Omental fat pad (tissue), 4 donors: ENCODE measurements around the gene CLMN. TPM values are rescaled to one million over a fixed set of nuclear protein-coding genes. Genes with fewer than 3 reads are reported as not detected.

Experiments
- ATAC-seq: fragments of 150-250 bp; one replicate; pipeline ENCODE4 v1.9.1; 2016; ENCODE audit warnings: mild to moderate bottlenecking, moderate library complexity; ENCODE audit not compliant: low FRiP score
- DNase-seq: peaks from one replicate; pipeline ENCODE4 v3.0.0-alpha.2; 2019; ENCODE audit warnings: low spot score
- total RNA-seq, 4 donors: library from RNA; depleted of rRNA; stranded (reverse); fragments of >200 nt; gene quantifications; one replicate each; pipeline ENCODE4 v1.1.0, GENCODE V29; 2016
- TF ChIP-seq, protein P1 (sequence below), 3 donors: fragments of 450-650 bp; IDR thresholded peaks; one replicate each; pipeline ENCODE4 v1.5.1; 2016 to 2017; ENCODE audit warnings: antibody characterized with exemption in 3 of 3, mild to moderate bottlenecking in 3 of 3, moderate library complexity in 2 of 3

Gene CLMN
- total RNA-seq, 4 donors from 2014 or later, result 25.1 to 41.9 (median 32.9) TPM

DNA sequence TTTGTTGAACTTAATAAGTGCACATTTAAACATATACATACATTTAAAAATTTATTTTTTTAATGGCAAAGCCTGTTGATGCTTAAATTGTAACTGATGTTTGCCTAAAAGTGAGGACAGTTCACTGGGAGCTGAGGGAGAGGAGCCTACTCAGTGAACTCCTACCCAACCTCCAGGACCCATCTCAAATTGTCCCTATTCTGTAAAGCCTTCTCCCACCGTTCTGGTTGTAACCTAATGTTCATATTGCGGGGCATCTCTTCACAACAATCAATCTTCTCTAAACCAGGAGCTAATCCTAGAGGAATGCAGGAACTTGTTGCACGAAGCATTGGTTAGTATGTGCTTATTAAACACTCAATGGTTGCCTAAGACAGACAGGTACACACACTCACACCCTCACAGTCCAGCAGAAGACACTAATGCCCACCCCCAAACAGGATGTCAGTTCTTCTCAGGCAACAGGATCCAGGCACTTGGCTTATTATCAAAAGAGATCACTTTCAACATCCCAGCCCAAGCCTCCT, 1.8 kb downstream of the CLMN start:
- DNase-seq, result no peak
- ATAC-seq, result no peak
- TF ChIP-seq, protein P1, sequence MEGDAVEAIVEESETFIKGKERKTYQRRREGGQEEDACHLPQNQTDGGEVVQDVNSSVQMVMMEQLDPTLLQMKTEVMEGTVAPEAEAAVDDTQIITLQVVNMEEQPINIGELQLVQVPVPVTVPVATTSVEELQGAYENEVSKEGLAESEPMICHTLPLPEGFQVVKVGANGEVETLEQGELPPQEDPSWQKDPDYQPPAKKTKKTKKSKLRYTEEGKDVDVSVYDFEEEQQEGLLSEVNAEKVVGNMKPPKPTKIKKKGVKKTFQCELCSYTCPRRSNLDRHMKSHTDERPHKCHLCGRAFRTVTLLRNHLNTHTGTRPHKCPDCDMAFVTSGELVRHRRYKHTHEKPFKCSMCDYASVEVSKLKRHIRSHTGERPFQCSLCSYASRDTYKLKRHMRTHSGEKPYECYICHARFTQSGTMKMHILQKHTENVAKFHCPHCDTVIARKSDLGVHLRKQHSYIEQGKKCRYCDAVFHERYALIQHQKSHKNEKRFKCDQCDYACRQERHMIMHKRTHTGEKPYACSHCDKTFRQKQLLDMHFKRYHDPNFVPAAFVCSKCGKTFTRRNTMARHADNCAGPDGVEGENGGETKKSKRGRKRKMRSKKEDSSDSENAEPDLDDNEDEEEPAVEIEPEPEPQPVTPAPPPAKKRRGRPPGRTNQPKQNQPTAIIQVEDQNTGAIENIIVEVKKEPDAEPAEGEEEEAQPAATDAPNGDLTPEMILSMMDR (IDR thresholded peaks at IDR 0.05), result no peak

DNA sequence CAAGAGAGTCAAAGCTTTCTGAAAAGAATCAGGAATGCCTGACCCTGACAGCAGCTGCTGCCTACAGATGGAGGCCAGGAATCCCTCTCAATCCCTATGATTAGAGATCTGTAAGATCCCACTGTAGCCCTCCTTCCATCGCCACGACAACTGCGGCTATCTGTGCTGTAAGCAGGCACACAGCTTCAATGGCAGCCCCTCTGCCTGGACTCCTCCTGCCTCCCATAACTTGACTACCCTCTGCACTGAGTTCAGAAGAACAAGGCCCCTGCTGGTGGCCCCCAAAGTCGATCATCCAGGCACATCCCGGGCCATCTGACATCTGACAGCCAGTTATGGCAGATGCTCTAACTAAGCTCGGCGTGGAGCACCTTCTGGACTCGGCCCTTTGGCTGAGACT, 2.9 kb downstream of the CLMN start:
- TF ChIP-seq, protein P1 (IDR thresholded peaks at IDR 0.05), result no peak
- DNase-seq (no peak), ATAC-seq (no peak)

DNA sequence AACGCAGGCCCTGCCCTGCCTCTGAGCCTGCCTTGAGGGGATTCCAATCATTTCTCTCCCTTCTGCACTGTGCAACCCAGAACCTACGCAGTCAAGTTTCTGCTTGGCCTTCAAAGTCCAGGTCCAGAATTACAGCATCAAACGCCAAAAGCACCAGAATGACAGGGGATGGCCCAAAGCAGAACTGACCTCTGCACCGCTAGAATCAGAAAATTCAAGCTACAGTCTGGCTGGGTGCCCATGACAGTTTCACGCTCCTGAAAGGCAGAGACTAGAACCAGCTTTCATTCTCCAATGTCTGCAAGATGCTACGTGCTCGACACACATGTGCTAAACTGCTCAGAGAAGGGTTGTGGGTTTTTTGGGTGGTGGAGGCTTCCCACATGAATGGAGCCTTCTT, 4.1 kb downstream of the CLMN start:
- DNase-seq (no peak), ATAC-seq (no peak)
- TF ChIP-seq, protein P1 (IDR thresholded peaks at IDR 0.05), result no peak

DNA sequence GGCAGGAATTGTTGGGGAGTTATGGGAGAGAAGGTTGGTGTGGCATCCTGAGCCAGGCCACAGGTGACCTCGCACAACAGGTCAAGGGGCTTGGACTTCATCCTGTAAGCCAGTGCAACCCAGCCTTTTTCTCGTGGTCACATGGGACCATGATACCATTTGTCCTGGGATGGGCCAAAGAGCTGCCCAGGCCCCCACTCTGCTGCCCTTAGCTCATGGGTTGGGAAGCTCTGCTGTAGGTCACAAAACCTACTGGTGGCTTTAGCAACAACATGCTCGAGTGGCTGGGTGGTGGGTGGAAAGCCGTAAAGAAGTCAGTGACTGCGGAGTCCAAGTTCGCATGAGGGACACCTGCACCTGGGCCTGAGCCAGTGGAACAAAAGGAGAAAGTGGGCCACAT, 4.6 kb downstream of the CLMN start:
- no peak for DNase-seq
- ATAC-seq, result no peak
- TF ChIP-seq, protein P1 (IDR thresholded peaks at IDR 0.05), result no peak

DNA sequence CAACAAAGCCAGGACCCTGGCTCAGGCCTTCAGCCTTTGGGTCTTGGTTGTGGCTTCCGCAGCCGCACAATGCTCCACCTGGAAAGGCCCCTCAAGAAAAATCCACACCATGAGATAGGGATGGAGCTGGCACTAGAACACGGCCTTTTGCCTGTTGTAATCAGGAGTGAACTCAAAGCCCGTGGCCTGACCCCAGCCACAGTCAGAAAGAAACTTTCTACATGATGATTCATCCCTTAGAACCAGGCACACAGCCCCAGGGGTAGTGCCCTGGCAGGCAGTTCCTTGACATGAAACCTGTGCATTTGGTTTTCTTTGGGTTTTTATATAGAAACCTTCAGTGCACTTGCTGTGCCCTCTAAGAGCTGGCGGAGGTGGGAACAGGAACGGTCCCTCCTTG, 5.1 kb downstream of the CLMN start:
- DNase-seq, result no peak
- TF ChIP-seq, protein P1 (IDR thresholded peaks at IDR 0.05), result no peak
- ATAC-seq, result peak; percentile 68

DNA sequence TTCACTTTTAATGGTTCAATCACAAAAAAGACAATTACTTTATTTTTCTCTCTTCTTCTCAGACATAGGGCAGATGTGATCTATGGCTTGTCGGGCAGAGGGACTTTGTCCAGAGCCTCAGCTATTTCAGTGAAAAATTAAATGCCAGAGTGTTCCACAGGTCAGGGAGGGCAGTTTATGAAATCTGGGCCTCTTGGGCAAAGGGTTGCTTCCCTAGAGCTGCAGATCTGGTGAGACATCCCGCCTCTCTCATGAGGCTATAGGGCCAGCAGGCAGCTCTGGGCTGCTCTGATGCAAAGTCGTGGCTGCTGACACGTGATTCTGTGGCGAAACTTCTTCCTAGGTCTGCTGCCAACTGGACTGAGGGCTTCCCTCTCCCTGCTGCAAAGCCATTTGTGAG, 6.0 kb downstream of the CLMN start:
- peak; percentile 82 for DNase-seq
- peak; percentile 83 for ATAC-seq
- TF ChIP-seq, protein P1 (IDR thresholded peaks at IDR 0.05), result no peak

DNA sequence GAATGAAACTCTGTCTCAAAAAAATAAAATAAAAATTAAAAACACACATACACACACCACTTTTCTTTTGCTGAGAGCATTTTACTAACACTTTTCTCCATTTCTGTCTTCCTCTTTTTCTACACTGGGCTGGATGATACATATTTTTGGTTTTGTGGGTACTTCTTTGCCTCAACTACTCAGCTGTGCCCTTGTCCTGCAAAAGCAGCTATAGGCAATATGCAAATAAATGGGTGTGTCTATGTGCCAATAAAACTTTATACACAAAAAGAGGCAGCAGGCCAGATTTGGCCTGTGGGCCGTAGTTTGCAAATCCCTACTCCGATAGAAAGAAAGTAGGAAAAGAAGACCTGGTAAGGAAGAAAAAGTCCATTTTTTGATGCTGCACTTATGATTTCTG, 6.5 kb downstream of the CLMN start:
- TF ChIP-seq, protein P1 (IDR thresholded peaks at IDR 0.05), result no peak
- ATAC-seq (no peak), DNase-seq (no peak)
